Astrocyte (in vitro differentiated cells and primary cell): ENCODE results near the gene HERPUD1. TPM values are rescaled to one million over a fixed set of nuclear protein-coding genes. Genes with fewer than 3 reads are reported as not detected.

Experiments used
- DNase-seq: peaks from one replicate; pipeline ENCODE4 v3.0.0-alpha.2; 2010; ENCODE audit warnings: low read depth
- FAIRE-seq: peaks from 2 replicates; lab custom pipeline; 2011; peaks lifted over from hg19 to GRCh38; lab: Jason Lieb, UNC
- H2AFZ ChIP-seq: 2 replicates; pipeline ENCODE4 v1.6.0; 2012; ENCODE audit warnings: low read depth, low read length, inconsistent platforms
- H3K27ac ChIP-seq: 2 replicates; pipeline ENCODE4 v1.5.1; 2011; ENCODE audit warnings: low read depth, low read length, inconsistent platforms
- H3K27me3 ChIP-seq: 2 replicates; pipeline ENCODE4 v1.6.0; 2011; ENCODE audit warnings: low read length, inconsistent platforms; ENCODE audit not compliant: insufficient read depth
- H3K36me3 ChIP-seq: 2 replicates; pipeline ENCODE4 v1.5.1; 2011; ENCODE audit warnings: low read length, inconsistent platforms; ENCODE audit not compliant: insufficient read depth
- H3K4me1 ChIP-seq: 2 replicates; pipeline ENCODE4 v1.5.1; 2011; ENCODE audit warnings: low read length, inconsistent platforms; ENCODE audit not compliant: insufficient read depth
- H3K4me2 ChIP-seq: 2 replicates; pipeline ENCODE4 v1.6.0; 2012; ENCODE audit warnings: low read length, inconsistent platforms
- H3K4me3 ChIP-seq: 2 replicates; pipeline ENCODE4 v1.5.1; 2011; ENCODE audit warnings: low read depth, mild to moderate bottlenecking, low read length, inconsistent platforms; ENCODE audit not compliant: insufficient read depth
- H3K79me2 ChIP-seq: 2 replicates; pipeline ENCODE4 v1.6.0; 2012; ENCODE audit warnings: mild to moderate bottlenecking, low read length, inconsistent platforms; ENCODE audit not compliant: insufficient read depth
- H3K9ac ChIP-seq: 2 replicates; pipeline ENCODE4 v1.6.0; 2012; ENCODE audit warnings: mild to moderate bottlenecking, low read length, inconsistent platforms
- H3K9me3 ChIP-seq: 2 replicates; pipeline ENCODE4 v1.5.1; 2012; ENCODE audit warnings: low read depth, mild to moderate bottlenecking, low read length, inconsistent platforms; ENCODE audit not compliant: insufficient read depth
- H4K20me1 ChIP-seq: 2 replicates; pipeline ENCODE4 v1.6.0; 2012; ENCODE audit warnings: low read length, inconsistent platforms; ENCODE audit not compliant: insufficient read depth
- H3K27ac Mint-ChIP-seq: one replicate; pipeline ENCODE4 v1.8.0; 2021; ENCODE audit warnings: mild to moderate bottlenecking, mixed read lengths; ENCODE audit not compliant: unreplicated experiment
- H3K27me3 Mint-ChIP-seq: one replicate; pipeline ENCODE4 v1.8.0; 2021; ENCODE audit warnings: low read depth, mixed read lengths; ENCODE audit not compliant: unreplicated experiment
- H3K36me3 Mint-ChIP-seq: one replicate; pipeline ENCODE4 v1.8.0; 2021; ENCODE audit warnings: low read depth, mixed read lengths; ENCODE audit not compliant: unreplicated experiment
- H3K4me1 Mint-ChIP-seq: one replicate; pipeline ENCODE4 v1.8.0; 2021; ENCODE audit warnings: low read depth, mixed read lengths; ENCODE audit not compliant: unreplicated experiment
- H3K4me3 Mint-ChIP-seq: one replicate; pipeline ENCODE4 v1.8.0; 2021; ENCODE audit warnings: mild to moderate bottlenecking, moderate library complexity, mixed read lengths; ENCODE audit not compliant: unreplicated experiment
- H3K9me3 Mint-ChIP-seq: one replicate; pipeline ENCODE4 v1.8.0; 2021; ENCODE audit warnings: mild to moderate bottlenecking, mixed read lengths; ENCODE audit not compliant: unreplicated experiment
- CTCF ChIP-seq: IDR thresholded peaks from 2 replicates; pipeline ENCODE4 v1.5.1; 2011; ENCODE audit warnings: low read depth, mild to moderate bottlenecking, inconsistent platforms, low read length, moderate library complexity; ENCODE audit not compliant: insufficient read depth
- EZH2 ChIP-seq: IDR thresholded peaks from 2 replicates; pipeline ENCODE4 v1.6.1; 2012; ENCODE audit warnings: mild to moderate bottlenecking, low read length, inconsistent platforms; ENCODE audit not compliant: insufficient read depth
- total RNA-seq: library from RNA; stranded (reverse); gene quantifications from 2 replicates; pipeline ENCODE4 v1.2.1, GENCODE V29; 2021

HERPUD1 gene
- total RNA-seq, 1 donor from 2014 or later, result 234 TPM

- peaks cover 3% of the 10 kb centered on the region for H3K4me1 ChIP-seq
- no peaks in the 10 kb centered on the region for H3K9me3 ChIP-seq
- H3K27me3 ChIP-seq, result no peaks in the 10 kb centered on the region
- H3K27ac ChIP-seq, result no peak overlapping the region
- Mint-ChIP-seq H3K27ac (no peak overlapping the region), H3K4me1 (no peaks in the 10 kb centered on the region), H3K36me3 (peaks cover 2% of the 10 kb centered on the region), H3K4me3 (no peak overlapping the region), H3K9me3 (peaks cover 3% of the 10 kb centered on the region), H3K27me3 (peaks cover 27% of the 10 kb centered on the region)
- FAIRE-seq (no peak), DNase-seq (no peak)
- H3K79me2 ChIP-seq, result no peaks in the 10 kb centered on the region
- no peaks in the 10 kb centered on the region for H3K36me3 ChIP-seq
- no peaks in the 10 kb centered on the region for H4K20me1 ChIP-seq
- no peak overlapping the region for H3K4me3 ChIP-seq
- no peak overlapping the region for H2AFZ ChIP-seq
- TF ChIP-seq CTCF, result no peak
- no peak for TF ChIP-seq EZH2
- no peak overlapping the region for H3K4me2 ChIP-seq
- no peak overlapping the region for H3K9ac ChIP-seq
These were observed 43.8 kb downstream of the HERPUD1 start for GRCh38 chr16:56975714-56976113.

- DNase-seq (no peak), FAIRE-seq (no peak)
- Mint-ChIP-seq H3K27ac (no peak overlapping the region), H3K4me3 (no peak overlapping the region), H3K4me1 (no peaks in the 10 kb centered on the region), H3K27me3 (peaks cover 24% of the 10 kb centered on the region), H3K9me3 (no peaks in the 10 kb centered on the region), H3K36me3 (peaks cover 7% of the 10 kb centered on the region)
- Histone ChIP-seq H3K9me3 (no peaks in the 10 kb centered on the region), H3K27ac (no peak overlapping the region), H3K27me3 (no peaks in the 10 kb centered on the region), H3K36me3 (no peaks in the 10 kb centered on the region), H3K4me2 (no peak overlapping the region), H3K4me3 (no peak overlapping the region), H3K79me2 (no peaks in the 10 kb centered on the region), H4K20me1 (no peaks in the 10 kb centered on the region), H2AFZ (no peak overlapping the region), H3K4me1 (peaks cover 3% of the 10 kb centered on the region), H3K9ac (no peak overlapping the region)
- TF ChIP-seq CTCF (no peak), EZH2 (no peak)
These were observed 45.3 kb downstream of the HERPUD1 start for GRCh38 chr16:56977216-56977615.

GRCh38 chr16:56977823-56978430, 46.0 kb downstream of the HERPUD1 start:
- Mint-ChIP-seq H3K4me3 (no peak overlapping the region), H3K9me3 (no peaks in the 10 kb centered on the region), H3K27ac (peak overlapping the region; percentile 34), H3K4me1 (no peaks in the 10 kb centered on the region), H3K36me3 (peaks cover 10% of the 10 kb centered on the region), H3K27me3 (peaks cover 30% of the 10 kb centered on the region)
- Histone ChIP-seq H3K9ac (no peak overlapping the region), H3K4me1 (no peaks in the 10 kb centered on the region), H3K27me3 (peaks cover under 1% of the 10 kb centered on the region), H3K4me2 (no peak overlapping the region), H3K79me2 (no peaks in the 10 kb centered on the region), H2AFZ (no peak overlapping the region), H4K20me1 (no peaks in the 10 kb centered on the region), H3K9me3 (no peaks in the 10 kb centered on the region), H3K27ac (no peak overlapping the region), H3K36me3 (no peaks in the 10 kb centered on the region), H3K4me3 (no peak overlapping the region)
- TF ChIP-seq EZH2, result no peak
- no peak for TF ChIP-seq CTCF
- no peak for DNase-seq
- FAIRE-seq, result no peak
